WTC11 (cell line): ENCODE results near the gene DNASE1L3.

Source experiments
- TF ChIP-seq, protein P1 (sequence below): fragments of 200-600 bp; IDR thresholded peaks from 2 replicates; pipeline ENCODE4 v1.8.0; 2022; ENCODE audit warnings: antibody characterized with exemption
- TF ChIP-seq, protein P2 (sequence below): sonication (generic); formaldehyde crosslinking; IDR thresholded peaks from 2 replicates; pipeline ENCODE4 v1.8.0; 2022; ENCODE audit warnings: mild to moderate bottlenecking, missing genetic modification reagents

DNA sequence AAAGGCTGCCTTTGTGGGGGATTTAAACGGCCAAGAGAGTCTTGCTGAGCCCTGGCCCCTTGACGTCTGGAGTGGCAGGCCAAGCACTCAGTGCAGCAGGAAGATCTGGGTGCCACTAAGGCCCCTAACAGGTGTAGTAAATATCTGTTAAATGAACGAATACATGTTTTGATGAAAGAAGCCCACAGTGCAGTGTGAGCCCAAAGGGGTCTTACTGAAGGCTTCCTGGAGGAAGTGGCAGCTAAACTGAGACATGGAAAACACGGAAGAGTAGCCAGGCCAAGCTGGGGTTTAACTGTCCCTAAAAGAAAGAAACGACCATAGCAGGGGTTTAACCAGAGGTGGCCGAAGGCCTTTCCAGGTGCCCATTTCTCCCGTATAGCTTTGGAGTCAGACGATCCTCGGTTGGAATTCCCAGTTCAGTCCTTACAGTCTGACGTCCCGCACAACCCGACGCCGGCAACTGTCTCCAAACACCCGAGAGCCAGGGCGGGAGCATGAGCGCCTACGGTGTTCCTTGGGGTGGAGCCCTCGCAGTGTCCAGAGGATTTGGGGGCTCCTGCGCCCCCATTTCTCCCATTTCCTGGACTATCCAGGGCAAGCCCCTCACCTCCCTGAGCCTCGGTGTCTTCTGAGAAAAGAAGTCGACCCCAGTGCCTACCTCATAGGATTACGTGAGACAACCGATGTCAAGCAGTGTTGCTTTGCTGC is 25.9 kb upstream of the DNASE1L3 start:
- TF ChIP-seq, protein P1, sequence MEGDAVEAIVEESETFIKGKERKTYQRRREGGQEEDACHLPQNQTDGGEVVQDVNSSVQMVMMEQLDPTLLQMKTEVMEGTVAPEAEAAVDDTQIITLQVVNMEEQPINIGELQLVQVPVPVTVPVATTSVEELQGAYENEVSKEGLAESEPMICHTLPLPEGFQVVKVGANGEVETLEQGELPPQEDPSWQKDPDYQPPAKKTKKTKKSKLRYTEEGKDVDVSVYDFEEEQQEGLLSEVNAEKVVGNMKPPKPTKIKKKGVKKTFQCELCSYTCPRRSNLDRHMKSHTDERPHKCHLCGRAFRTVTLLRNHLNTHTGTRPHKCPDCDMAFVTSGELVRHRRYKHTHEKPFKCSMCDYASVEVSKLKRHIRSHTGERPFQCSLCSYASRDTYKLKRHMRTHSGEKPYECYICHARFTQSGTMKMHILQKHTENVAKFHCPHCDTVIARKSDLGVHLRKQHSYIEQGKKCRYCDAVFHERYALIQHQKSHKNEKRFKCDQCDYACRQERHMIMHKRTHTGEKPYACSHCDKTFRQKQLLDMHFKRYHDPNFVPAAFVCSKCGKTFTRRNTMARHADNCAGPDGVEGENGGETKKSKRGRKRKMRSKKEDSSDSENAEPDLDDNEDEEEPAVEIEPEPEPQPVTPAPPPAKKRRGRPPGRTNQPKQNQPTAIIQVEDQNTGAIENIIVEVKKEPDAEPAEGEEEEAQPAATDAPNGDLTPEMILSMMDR, result no peak
- TF ChIP-seq, protein P2, sequence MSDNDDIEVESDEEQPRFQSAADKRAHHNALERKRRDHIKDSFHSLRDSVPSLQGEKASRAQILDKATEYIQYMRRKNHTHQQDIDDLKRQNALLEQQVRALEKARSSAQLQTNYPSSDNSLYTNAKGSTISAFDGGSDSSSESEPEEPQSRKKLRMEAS (CRISPR knock-in tag), result no peak
